SK-N-SH treated with all-trans-retinoic acid at 6 μM for 48 hours (cell line): Measurements from ENCODE around the gene CWC27.

Source experiments
- RARB ChIP-seq: fragments of 250-450 bp; sonication (Bioruptor Pico); IDR thresholded peaks from 2 replicates; pipeline ENCODE4 v1.8.0; 2021; ENCODE audit warnings: mild to moderate bottlenecking, moderate library complexity
- ZC3H10 ChIP-seq: fragments of 250-450 bp; sonication (Bioruptor Pico); IDR thresholded peaks from 2 replicates; pipeline ENCODE4 v1.5.1; 2021; ENCODE audit warnings: mild to moderate bottlenecking, moderate library complexity
- ZNF565 ChIP-seq: fragments of 450-650 bp; formaldehyde crosslinking; conservative IDR thresholded peaks from 2 replicates; pipeline ENCODE4 v1.5.0; 2020; ENCODE audit warnings: low read depth, mild to moderate bottlenecking, moderate library complexity
- TF ChIP-seq, protein P1 (sequence below): fragments of 250-450 bp; sonication (Bioruptor Pico); IDR thresholded peaks from 2 replicates; pipeline ENCODE4 v1.8.0; 2021; ENCODE audit warnings: low read depth, mild to moderate bottlenecking, moderate library complexity, borderline replicate concordance

DNA sequence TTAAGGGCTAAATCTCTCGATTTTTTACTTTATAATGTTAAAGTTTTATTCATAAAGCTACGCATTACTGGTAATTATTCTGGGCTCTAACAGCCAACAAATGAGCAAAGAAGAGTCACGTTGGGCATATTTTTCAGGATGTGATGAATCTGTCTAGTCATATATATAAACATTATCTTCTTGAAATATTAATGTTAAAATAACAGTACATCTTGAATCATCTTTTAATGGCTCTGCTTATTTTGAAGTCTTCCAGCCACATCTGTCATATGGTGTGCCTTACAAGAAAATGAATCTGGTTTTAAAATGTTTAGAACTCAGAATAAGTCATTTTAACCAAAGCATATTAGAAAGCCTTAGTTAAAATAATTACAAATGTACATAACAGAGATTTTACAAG lies 96.9 kb downstream of the CWC27 start:
- TF ChIP-seq ZNF565 (no peak), RARB (no peak), ZC3H10 (CRISPR knock-in tag) (no peak)
- TF ChIP-seq, protein P1, sequence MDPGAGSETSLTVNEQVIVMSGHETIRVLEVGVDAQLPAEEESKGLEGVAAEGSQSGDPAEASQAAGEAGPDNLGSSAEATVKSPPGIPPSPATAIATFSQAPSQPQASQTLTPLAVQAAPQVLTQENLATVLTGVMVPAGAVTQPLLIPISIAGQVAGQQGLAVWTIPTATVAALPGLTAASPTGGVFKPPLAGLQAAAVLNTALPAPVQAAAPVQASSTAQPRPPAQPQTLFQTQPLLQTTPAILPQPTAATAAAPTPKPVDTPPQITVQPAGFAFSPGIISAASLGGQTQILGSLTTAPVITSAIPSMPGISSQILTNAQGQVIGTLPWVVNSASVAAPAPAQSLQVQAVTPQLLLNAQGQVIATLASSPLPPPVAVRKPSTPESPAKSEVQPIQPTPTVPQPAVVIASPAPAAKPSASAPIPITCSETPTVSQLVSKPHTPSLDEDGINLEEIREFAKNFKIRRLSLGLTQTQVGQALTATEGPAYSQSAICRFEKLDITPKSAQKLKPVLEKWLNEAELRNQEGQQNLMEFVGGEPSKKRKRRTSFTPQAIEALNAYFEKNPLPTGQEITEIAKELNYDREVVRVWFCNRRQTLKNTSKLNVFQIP (CRISPR knock-in tag) = no peak
